ENCODE data around the gene ITPRID2.
"Not testable (repeated sequence)": the region's sequence is repeated elsewhere in the genome, so short reads cannot be mapped to it uniquely, and the experiment has no call there.

- TF ChIP-seq CTCF (IDR thresholded peaks at IDR 0.05 in 2 of 3, conservative IDR thresholded peaks at IDR 0.05 in 1 of 3; ENCODE audit: borderline replicate concordance in 1 of 3, insufficient read depth in 1 of 3, low read depth in 2 of 3, low read length in 2 of 3); EZH2phosphoT487 (IDR thresholded peaks at IDR 0.05; ENCODE audit: borderline replicate concordance); CEBPB (IDR thresholded peaks at IDR 0.05; ENCODE audit: low read depth); ATF3 (IDR thresholded peaks at IDR 0.05); EZH2 (IDR thresholded peaks at IDR 0.05); MAX (IDR thresholded peaks at IDR 0.05); REST (IDR thresholded peaks at IDR 0.05; ENCODE audit: low read depth): not testable (repeated sequence)
These were observed 69.6 kb downstream of the ITPRID2 start for GRCh38 chr2:181961167-181961566.
